Esophagus muscularis mucosa (tissue), 4 donors: ENCODE measurements around the gene PRKAG2. TPM values are rescaled to one million over a fixed set of nuclear protein-coding genes. Genes with fewer than 3 reads are reported as not detected.
A peak's percentile ranks its signal among the peaks of the same experiment; 100 is the strongest.

Source experiments
- DNase-seq: peaks from one replicate; pipeline ENCODE4 v3.0.0-alpha.2; 2017; ENCODE audit errors: extremely low spot score
- H3K27ac ChIP-seq, 4 donors: fragments of 200-600 bp; sonication (generic); replicated peaks in 1 of 4; 1 replicate in 3 of 4; 2 replicates in 1 of 4; pipeline ENCODE4 v1.5.1; 2016 to 2019; ENCODE audit warnings: mild to moderate bottlenecking in 1 of 4
- H3K27me3 ChIP-seq, 4 donors: fragments of 200-600 bp; sonication (generic); one replicate each; pipeline versions ENCODE4 v1.5.1 to v1.6.0; 2016 to 2019
- H3K36me3 ChIP-seq, 4 donors: fragments of 200-600 bp; sonication (generic); one replicate each; pipeline ENCODE4 v1.5.1; 2016 to 2019
- H3K4me1 ChIP-seq, 4 donors: fragments of 200-600 bp; sonication (generic); one replicate each; pipeline ENCODE4 v1.5.1; 2016 to 2019
- H3K4me3 ChIP-seq, 4 donors: fragments of 200-600 bp; sonication (generic); 1 replicate in 2 of 4; 2 replicates in 2 of 4; pipeline ENCODE4 v1.5.1; 2016 to 2019; ENCODE audit warnings: mild to moderate bottlenecking in 4 of 4, moderate library complexity in 1 of 4
- H3K9me3 ChIP-seq, 4 donors: fragments of 200-600 bp; sonication (generic); 1 replicate in 3 of 4; 2 replicates in 1 of 4; pipeline ENCODE4 v1.5.1; 2016 to 2019
- EP300 ChIP-seq: sonication (generic); formaldehyde crosslinking; IDR thresholded peaks from one replicate; pipeline ENCODE4 v1.6.1; 2017; ENCODE audit warnings: antibody characterized with exemption
- POLR2A ChIP-seq: fragments of 450-650 bp; IDR thresholded peaks from one replicate; pipeline ENCODE4 v1.6.1; 2017; ENCODE audit warnings: antibody characterized with exemption, moderate library complexity, mild to moderate bottlenecking, low read depth
- POLR2AphosphoS5 ChIP-seq, 2 donors: sonication (generic); formaldehyde crosslinking; IDR thresholded peaks; one replicate each; pipeline ENCODE4 v1.6.1; 2017; ENCODE audit warnings: antibody characterized with exemption in 2 of 2
- WGBS: methylation state at CpG from one replicate; pipeline ENCODE4 v1.1.5; 2018; 5-methylcytosine and 5-hydroxymethylcytosine counted together
- intact Hi-C: fragments of 100-400 bp; cut with DNase I; formaldehyde crosslinking; loops from one replicate; pipeline ENCODE4 v1.15.1; 2023
- total RNA-seq, 4 donors: library from RNA; depleted of rRNA; stranded (reverse); fragments of >200 nt; gene quantifications; one replicate each; pipeline versions ENCODE4 v1.1.0 to v1.2.1, GENCODE V29; 2016
- TF ChIP-seq, protein P1 (sequence below), 3 experiments: fragments of 200-600 bp in 2 of 3; fragments of 450-650 bp in 1 of 3; sonication (generic) in 2 of 3; IDR thresholded peaks; one replicate each; pipeline ENCODE4 v1.5.1; 2017 to 2019; ENCODE audit warnings: antibody characterized with exemption in 3 of 3, mild to moderate bottlenecking in 2 of 3, moderate library complexity in 1 of 3

Gene PRKAG2
- total RNA-seq, 4 donors from 2014 or later: 51.3 to 97.2 (median 77.5) TPM

DNA sequence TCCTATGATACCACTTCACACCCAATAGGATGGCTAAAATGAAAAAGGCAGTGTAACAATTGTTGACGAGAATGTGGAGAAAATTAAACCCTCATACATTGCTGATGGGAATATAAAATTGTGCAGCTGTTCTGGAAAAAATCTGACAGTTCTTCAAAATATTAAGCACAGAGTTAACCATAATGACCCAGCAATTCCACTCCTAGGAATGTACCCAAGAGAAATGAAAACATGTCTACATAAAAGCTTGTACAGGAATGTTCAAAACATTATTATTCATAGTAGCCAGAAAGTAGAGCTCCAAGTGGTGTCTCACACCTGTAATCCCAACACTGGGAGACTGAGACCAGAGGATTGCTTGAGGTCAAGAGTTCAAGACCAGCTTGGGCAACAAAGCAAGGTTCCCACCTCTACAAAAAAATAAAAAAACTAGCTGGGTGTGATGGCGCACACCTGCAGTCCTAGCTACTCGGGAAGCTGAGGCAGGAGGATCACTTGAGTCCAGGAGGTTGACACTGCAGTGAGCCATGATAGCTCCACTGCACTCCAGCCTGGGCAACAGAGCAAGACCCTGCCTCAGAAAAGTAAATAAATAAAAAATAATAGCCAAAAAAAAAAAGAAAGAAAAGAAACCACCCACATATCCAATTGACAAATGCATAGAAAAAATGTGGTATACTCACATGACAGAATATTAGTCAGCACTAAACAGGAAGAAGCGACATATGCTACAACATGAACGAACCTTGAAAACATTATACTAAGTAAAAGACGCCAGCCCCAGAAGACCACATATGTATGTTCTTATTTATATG lies 362.2 kb downstream of the PRKAG2 start:
- no peaks in the 10 kb centered on the region for H3K27me3 ChIP-seq
- H3K36me3 ChIP-seq: no peaks in the 10 kb centered on the region
- peaks cover 61 to 85% (median 82%) of the 10 kb centered on the region in 4 donors for H3K4me1 ChIP-seq
- no peak overlapping the region for H3K4me3 ChIP-seq
- DNase-seq: no peak
- WGBS: 70% methylated on average over 6 of the region's 6 CpGs
- H3K27ac ChIP-seq: peak overlapping the region; percentile 97 to 100 (median 100)
- no peaks in the 10 kb centered on the region for H3K9me3 ChIP-seq
- intact Hi-C loops: loop anchor here (10.0 kb wide), 2 partner anchors 120 to 150 kb away; no protein-coding TSS in a partner anchor
- TF ChIP-seq POLR2AphosphoS5 (IDR thresholded peaks at IDR 0.05) (peak in 1 of 2 donors; percentile 45), EP300 (no peak), POLR2A (no peak)
- TF ChIP-seq, protein P1, sequence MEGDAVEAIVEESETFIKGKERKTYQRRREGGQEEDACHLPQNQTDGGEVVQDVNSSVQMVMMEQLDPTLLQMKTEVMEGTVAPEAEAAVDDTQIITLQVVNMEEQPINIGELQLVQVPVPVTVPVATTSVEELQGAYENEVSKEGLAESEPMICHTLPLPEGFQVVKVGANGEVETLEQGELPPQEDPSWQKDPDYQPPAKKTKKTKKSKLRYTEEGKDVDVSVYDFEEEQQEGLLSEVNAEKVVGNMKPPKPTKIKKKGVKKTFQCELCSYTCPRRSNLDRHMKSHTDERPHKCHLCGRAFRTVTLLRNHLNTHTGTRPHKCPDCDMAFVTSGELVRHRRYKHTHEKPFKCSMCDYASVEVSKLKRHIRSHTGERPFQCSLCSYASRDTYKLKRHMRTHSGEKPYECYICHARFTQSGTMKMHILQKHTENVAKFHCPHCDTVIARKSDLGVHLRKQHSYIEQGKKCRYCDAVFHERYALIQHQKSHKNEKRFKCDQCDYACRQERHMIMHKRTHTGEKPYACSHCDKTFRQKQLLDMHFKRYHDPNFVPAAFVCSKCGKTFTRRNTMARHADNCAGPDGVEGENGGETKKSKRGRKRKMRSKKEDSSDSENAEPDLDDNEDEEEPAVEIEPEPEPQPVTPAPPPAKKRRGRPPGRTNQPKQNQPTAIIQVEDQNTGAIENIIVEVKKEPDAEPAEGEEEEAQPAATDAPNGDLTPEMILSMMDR (IDR thresholded peaks at IDR 0.05): no peak

DNA sequence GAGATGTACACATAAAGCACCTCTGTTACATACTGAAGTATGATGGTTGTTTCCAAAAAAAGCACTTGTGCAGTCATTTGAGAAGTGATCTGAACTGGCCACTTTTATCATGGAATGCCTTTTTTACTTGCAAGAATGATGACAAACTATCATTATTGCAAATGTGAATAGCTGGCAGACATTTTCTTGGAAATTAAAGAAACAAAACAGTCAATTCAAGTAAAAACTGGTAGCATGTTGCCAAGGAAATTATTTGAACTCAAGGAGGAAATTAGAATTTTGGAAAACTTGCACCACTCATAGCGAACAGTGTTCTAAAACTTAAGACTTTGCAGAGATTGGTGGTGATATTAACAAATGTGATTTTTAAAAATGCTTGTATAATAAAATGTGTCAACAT lies 363.8 kb downstream of the PRKAG2 start:
- Histone ChIP-seq H3K27me3 (no peaks in the 10 kb centered on the region), H3K4me3 (no peak overlapping the region), H3K9me3 (no peaks in the 10 kb centered on the region), H3K4me1 (peaks cover 76 to 100% (median 96%) of the 10 kb centered on the region in 4 donors), H3K27ac (peak overlapping the region; percentile 97 to 100 (median 100)), H3K36me3 (no peaks in the 10 kb centered on the region)
- TF ChIP-seq, protein P1 (IDR thresholded peaks at IDR 0.05): no peak
- no peak for TF ChIP-seq POLR2A
- TF ChIP-seq EP300: no peak
- TF ChIP-seq POLR2AphosphoS5 (IDR thresholded peaks at IDR 0.05): no peak
- 86% methylated on average over 1 of the region's 1 CpG for whole genome bisulfite sequencing
- DNase-seq: no peak
- intact Hi-C loops: loop anchor here (10.0 kb wide), 2 partner anchors 122 to 148 kb away; no protein-coding TSS in a partner anchor

DNA sequence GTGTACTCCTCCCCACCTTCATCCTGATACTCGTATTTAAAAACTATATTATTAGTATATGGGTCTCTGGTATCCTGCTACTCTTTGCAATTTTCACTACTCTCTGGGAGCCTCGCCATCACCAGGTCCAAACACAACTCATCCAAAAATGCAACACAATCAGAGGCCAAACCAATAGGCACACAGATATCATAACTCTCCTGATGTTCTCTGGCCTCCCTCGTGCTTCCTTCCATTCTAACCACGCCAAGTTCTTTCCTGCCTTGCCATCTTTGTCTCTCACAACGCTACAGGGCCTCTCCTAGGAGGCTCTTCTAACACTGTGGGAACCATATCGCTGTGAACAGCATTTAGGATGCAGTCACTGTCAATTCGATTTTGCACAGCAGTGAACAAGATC lies 364.6 kb downstream of the PRKAG2 start:
- intact Hi-C loops: loop anchor here (10.0 kb wide), 2 partner anchors 122 to 148 kb away; no protein-coding TSS in a partner anchor
- peaks cover 78 to 100% (median 97%) of the 10 kb centered on the region in 4 donors for H3K4me1 ChIP-seq

DNA sequence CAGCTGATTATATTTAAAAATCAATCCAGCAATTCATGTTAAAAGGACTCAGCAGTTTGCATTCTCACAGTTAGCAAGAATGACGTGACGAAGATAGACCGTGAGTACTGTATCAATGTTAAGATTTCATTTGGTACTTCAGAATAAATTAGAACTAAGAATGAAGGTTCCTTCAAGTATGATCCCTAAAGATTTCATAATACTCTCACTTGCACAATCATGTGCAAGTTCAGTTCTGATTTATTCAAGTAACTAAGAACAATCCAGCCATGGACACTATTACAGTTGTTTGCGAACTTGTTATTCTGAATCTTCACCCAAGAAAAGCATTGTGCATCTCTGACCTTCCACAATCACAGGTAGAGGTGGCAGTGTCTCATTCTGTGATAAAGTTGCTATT lies 365.0 kb downstream of the PRKAG2 start:
- TF ChIP-seq POLR2AphosphoS5 (IDR thresholded peaks at IDR 0.05): no peak
- TF ChIP-seq, protein P1 (IDR thresholded peaks at IDR 0.05): no peak
- intact Hi-C loops: loop anchor here (10.0 kb wide), 2 partner anchors 123 to 147 kb away; no protein-coding TSS in a partner anchor
- no peaks in the 10 kb centered on the region for H3K36me3 ChIP-seq
- H3K4me3 ChIP-seq: no peak overlapping the region
- 71% methylated on average over 4 of the region's 4 CpGs for WGBS
- H3K27me3 ChIP-seq: no peaks in the 10 kb centered on the region
- no peaks in the 10 kb centered on the region for H3K9me3 ChIP-seq
- H3K4me1 ChIP-seq: peaks cover 78 to 100% (median 97%) of the 10 kb centered on the region in 4 donors
- DNase-seq: no peak
- peak overlapping the region; percentile 97 to 100 (median 100) for H3K27ac ChIP-seq

More for the DNA sequence above, 364.6 kb downstream of the PRKAG2 start:
- TF ChIP-seq POLR2AphosphoS5 (IDR thresholded peaks at IDR 0.05): no peak
- no peak for TF ChIP-seq EP300
- no peak for TF ChIP-seq POLR2A
- TF ChIP-seq, protein P1 (IDR thresholded peaks at IDR 0.05): no peak
- WGBS: 53% methylated on average over 7 of the region's 7 CpGs
- Histone ChIP-seq H3K4me3 (no peak overlapping the region), H3K36me3 (no peaks in the 10 kb centered on the region), H3K27ac (peak overlapping the region; percentile 97 to 100 (median 100)), H3K9me3 (no peaks in the 10 kb centered on the region), H3K27me3 (no peaks in the 10 kb centered on the region)
- no peak for DNase-seq
